ENCODE data around the gene PIGM. TPM values are rescaled to one million over a fixed set of nuclear protein-coding genes. Genes with fewer than 3 reads are reported as not detected.

Gene PIGM
- total RNA-seq, 1 donor from 2014 or later = 7.7 TPM

DNA sequence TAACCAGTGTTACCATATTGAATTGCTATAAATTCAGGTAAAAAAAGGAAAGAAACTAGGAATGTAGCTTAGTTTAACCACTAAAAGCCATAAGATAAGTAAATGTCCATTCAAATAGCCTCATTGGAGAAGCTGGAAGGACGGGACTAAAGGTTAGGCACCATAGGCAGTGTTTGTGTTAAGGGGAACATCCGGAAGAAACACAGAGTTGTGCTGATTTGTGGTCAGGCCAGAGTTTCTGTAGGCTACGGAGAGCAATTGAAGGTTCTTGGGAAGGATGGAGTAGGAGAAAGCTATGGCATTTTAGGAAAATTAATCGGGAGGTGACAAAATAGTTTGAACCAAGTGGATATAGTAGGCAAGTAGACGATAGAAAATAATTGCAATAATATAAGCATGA lies 39.5 kb upstream of the PIGM start:
- TF ChIP-seq, protein P1, sequence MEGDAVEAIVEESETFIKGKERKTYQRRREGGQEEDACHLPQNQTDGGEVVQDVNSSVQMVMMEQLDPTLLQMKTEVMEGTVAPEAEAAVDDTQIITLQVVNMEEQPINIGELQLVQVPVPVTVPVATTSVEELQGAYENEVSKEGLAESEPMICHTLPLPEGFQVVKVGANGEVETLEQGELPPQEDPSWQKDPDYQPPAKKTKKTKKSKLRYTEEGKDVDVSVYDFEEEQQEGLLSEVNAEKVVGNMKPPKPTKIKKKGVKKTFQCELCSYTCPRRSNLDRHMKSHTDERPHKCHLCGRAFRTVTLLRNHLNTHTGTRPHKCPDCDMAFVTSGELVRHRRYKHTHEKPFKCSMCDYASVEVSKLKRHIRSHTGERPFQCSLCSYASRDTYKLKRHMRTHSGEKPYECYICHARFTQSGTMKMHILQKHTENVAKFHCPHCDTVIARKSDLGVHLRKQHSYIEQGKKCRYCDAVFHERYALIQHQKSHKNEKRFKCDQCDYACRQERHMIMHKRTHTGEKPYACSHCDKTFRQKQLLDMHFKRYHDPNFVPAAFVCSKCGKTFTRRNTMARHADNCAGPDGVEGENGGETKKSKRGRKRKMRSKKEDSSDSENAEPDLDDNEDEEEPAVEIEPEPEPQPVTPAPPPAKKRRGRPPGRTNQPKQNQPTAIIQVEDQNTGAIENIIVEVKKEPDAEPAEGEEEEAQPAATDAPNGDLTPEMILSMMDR (IDR thresholded peaks at IDR 0.05) = no peak
- H3K4me3 Mint-ChIP-seq (ENCODE audit: unreplicated experiment) = no peak overlapping the region
- peaks cover 83% of the 10 kb centered on the region for H3K27me3 Mint-ChIP-seq (ENCODE audit: unreplicated experiment)
- H3K9me3 Mint-ChIP-seq (ENCODE audit: unreplicated experiment) = no peaks in the 10 kb centered on the region
- peaks cover 7% of the 10 kb centered on the region for H3K4me1 Mint-ChIP-seq (ENCODE audit: unreplicated experiment)
- no peak overlapping the region for H3K27ac Mint-ChIP-seq (ENCODE audit: unreplicated experiment)
- DNase-seq (ENCODE audit: extremely low spot score, unreplicated experiment) = no peak
- H3K36me3 Mint-ChIP-seq (ENCODE audit: unreplicated experiment) = no peaks in the 10 kb centered on the region

DNA sequence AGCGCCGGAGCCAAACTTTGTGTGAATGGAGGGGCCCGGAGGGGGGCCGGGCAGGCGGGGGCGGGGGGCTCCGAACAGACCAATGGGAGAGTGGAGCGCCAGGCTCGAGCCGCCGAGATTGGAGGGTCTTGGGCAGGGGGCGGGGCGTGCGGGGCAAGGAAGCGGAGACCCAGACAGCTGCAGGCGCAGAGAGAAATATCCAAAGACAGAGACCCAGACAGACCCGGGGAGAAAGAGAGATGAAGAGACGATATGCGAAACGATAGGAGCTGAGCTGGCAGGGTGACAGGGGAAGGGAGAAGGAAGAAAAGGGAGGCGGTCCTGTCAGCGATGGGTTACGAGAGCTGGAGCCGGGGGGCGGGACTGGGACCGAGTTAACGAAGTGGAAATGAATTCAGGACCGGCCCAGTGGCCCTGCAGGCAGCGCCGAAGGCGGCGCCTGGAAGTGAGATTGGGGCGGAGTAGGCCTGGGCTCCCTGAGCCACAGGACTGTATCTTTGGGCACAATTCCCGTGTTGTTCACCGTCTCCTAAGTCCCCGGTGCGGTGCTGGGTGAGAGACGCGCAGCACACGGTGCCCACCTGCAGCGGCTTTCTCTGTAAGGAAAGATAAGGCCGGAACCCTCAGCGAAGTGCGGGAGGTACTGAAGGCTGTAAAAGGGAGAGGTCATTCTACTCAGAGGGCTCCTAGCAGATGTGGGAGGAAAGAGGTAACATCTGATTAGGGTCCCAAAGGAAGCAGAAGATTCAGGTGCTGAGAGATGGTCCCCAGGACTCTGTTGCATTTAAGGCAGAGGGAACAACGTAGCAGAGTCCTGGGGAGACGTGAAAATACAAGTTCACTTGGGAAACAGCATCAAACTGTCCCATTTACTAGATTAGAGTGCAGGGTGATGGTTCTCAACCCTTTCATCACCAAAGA lies 38.7 kb upstream of the PIGM start:
- no peaks in the 10 kb centered on the region for H3K36me3 Mint-ChIP-seq (ENCODE audit: unreplicated experiment)
- H3K27ac Mint-ChIP-seq (ENCODE audit: unreplicated experiment) = no peak overlapping the region
- peaks cover 83% of the 10 kb centered on the region for H3K27me3 Mint-ChIP-seq (ENCODE audit: unreplicated experiment)
- DNase-seq (ENCODE audit: extremely low spot score, unreplicated experiment) = no peak
- H3K4me3 Mint-ChIP-seq (ENCODE audit: unreplicated experiment) = peak overlapping the region; percentile 92
- H3K9me3 Mint-ChIP-seq (ENCODE audit: unreplicated experiment) = no peaks in the 10 kb centered on the region
- H3K4me1 Mint-ChIP-seq (ENCODE audit: unreplicated experiment) = peaks cover 7% of the 10 kb centered on the region
- TF ChIP-seq, protein P1 (IDR thresholded peaks at IDR 0.05) = no peak

DNA sequence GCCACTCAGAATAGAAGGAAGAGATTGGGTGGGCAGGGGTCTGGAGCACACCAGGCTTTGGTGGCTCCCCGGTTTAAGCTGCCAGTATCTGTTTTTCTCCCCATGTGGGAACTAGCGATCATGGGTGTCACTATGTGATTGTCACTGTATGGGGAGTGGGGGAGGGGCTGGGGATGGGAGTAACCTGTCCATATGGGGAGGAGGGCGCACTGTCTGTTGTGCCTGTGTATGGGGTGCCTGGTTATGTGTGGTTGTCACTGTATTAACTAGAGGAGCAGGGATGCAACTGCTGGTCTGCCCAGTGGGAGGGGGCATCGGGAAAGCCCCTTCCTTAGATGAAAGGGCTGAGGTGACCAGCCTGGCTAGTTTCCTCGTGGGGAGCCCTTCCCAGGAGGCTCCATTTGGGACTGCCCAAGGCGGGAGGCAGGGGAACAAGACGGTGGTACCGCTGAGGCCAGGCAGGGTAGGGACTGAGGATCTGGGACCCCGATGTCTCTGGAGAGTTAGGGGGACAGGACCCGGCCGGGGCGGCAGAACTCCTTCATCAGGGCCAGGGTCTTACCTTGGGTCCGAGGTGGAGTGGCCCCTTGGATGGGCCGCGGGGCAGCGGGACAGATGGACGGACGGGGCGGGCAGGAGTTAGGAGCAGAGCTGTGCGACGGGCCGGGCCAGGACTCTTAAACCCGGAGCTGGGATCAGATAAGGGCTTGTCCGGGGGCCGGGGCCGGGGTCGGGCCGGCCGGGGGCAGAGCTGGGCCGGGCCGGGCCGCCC lies 37.9 kb upstream of the PIGM start, which contains the start of gene KCNJ10:
Gene KCNJ10 (minus strand): TSS at position 701 of the 772 bp plus-strand sequence. CDS start 27,628 bp downstream, outside the sequence.
- TF ChIP-seq, protein P1 (IDR thresholded peaks at IDR 0.05) = no peak
- H3K9me3 Mint-ChIP-seq (ENCODE audit: unreplicated experiment) = no peaks in the 10 kb centered on the region
- H3K4me3 Mint-ChIP-seq (ENCODE audit: unreplicated experiment) = peak within 1 kb of the TSS; percentile 92
- no peak for DNase-seq (ENCODE audit: extremely low spot score, unreplicated experiment)
- H3K36me3 Mint-ChIP-seq (ENCODE audit: unreplicated experiment) = no peaks in the 10 kb centered on the region
- H3K27ac Mint-ChIP-seq (ENCODE audit: unreplicated experiment) = no peak within 1 kb of the TSS
- peaks cover 80% of the 10 kb centered on the region for H3K27me3 Mint-ChIP-seq (ENCODE audit: unreplicated experiment)
- peaks cover 7% of the 10 kb centered on the region for H3K4me1 Mint-ChIP-seq (ENCODE audit: unreplicated experiment)

DNA sequence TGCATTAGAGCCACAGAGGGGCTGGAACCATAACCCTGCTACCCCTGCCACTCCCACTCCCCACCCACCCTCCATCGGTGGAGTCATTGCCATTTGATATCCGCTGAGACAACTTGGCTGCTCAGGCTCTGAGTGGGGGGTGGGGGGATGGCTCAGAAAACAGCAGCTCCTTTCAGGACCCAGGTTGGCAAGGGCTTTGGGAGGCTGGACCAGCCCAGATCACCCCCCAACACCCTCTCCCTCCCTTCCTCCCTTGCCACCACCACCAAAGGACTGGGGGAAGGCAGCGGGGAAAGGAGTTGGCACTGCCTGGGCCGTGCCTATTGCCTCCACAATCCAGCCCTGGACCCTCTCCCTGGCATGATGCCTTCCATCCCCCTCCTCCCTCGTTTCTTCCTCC lies 36.4 kb upstream of the PIGM start:
- Mint-ChIP-seq H3K4me3 (ENCODE audit: unreplicated experiment) (no peak overlapping the region), H3K9me3 (ENCODE audit: unreplicated experiment) (no peaks in the 10 kb centered on the region), H3K36me3 (ENCODE audit: unreplicated experiment) (no peaks in the 10 kb centered on the region), H3K27ac (ENCODE audit: unreplicated experiment) (no peak overlapping the region), H3K27me3 (ENCODE audit: unreplicated experiment) (peaks cover 83% of the 10 kb centered on the region), H3K4me1 (ENCODE audit: unreplicated experiment) (peaks cover 7% of the 10 kb centered on the region)
- TF ChIP-seq, protein P1 (IDR thresholded peaks at IDR 0.05) = no peak
- no peak for DNase-seq (ENCODE audit: extremely low spot score, unreplicated experiment)
